ENCODE results near the gene CDKAL1.

CDKAL1 gene

GRCh38 chr6:21135484-21136013 is 601.3 kb downstream of the CDKAL1 start:
- no peaks in the 10 kb centered on the region for H3F3A ChIP-seq (ENCODE audit: insufficient read depth, low read length)
- H3K79me2 ChIP-seq (ENCODE audit: low read length) = no peaks in the 10 kb centered on the region
- no peak overlapping the region for H2AFZ ChIP-seq (ENCODE audit: low read length)
- no peaks in the 10 kb centered on the region for H3K9me2 ChIP-seq (replicated peaks; ENCODE audit: insufficient read depth, low read length)
- DNase-seq = no peak
- H3K4me3 ChIP-seq (ENCODE audit: low read length) = no peak overlapping the region
- H3K9ac ChIP-seq (ENCODE audit: low read length) = no peak overlapping the region
- no peak overlapping the region for H3K27ac ChIP-seq (ENCODE audit: low read length)
- no peak overlapping the region for H3K4me2 ChIP-seq (ENCODE audit: low read depth, low read length)
- no peaks in the 10 kb centered on the region for H3K36me3 ChIP-seq (replicated peaks; ENCODE audit: insufficient read depth, low read length)
- no peaks in the 10 kb centered on the region for H4K20me1 ChIP-seq (ENCODE audit: insufficient read depth, low read length)
- H3K27me3 ChIP-seq (replicated peaks; ENCODE audit: insufficient read depth, low read length) = no peaks in the 10 kb centered on the region
- no peaks in the 10 kb centered on the region for H3K9me3 ChIP-seq (replicated peaks; ENCODE audit: insufficient read depth, low read length)
- TF ChIP-seq, protein P1, sequence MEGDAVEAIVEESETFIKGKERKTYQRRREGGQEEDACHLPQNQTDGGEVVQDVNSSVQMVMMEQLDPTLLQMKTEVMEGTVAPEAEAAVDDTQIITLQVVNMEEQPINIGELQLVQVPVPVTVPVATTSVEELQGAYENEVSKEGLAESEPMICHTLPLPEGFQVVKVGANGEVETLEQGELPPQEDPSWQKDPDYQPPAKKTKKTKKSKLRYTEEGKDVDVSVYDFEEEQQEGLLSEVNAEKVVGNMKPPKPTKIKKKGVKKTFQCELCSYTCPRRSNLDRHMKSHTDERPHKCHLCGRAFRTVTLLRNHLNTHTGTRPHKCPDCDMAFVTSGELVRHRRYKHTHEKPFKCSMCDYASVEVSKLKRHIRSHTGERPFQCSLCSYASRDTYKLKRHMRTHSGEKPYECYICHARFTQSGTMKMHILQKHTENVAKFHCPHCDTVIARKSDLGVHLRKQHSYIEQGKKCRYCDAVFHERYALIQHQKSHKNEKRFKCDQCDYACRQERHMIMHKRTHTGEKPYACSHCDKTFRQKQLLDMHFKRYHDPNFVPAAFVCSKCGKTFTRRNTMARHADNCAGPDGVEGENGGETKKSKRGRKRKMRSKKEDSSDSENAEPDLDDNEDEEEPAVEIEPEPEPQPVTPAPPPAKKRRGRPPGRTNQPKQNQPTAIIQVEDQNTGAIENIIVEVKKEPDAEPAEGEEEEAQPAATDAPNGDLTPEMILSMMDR (IDR thresholded peaks at IDR 0.05; ENCODE audit: low read length) = no peak
- TF ChIP-seq EZH2 (optimal IDR thresholded peaks at IDR 0.05; ENCODE audit: low read depth, low read length) = no peak
- no peak for TF ChIP-seq EZH2phosphoT487 (IDR thresholded peaks at IDR 0.05; ENCODE audit: low read length)
- H3K4me1 ChIP-seq (ENCODE audit: low read length) = no peaks in the 10 kb centered on the region

- Histone ChIP-seq H3K9me2 (replicated peaks; ENCODE audit: insufficient read depth, low read length) (no peaks in the 10 kb centered on the region), H3K9ac (ENCODE audit: low read length) (no peak overlapping the region), H3K79me2 (ENCODE audit: low read length) (no peaks in the 10 kb centered on the region), H2AFZ (ENCODE audit: low read length) (no peak overlapping the region), H3F3A (ENCODE audit: insufficient read depth, low read length) (no peaks in the 10 kb centered on the region), H3K4me1 (ENCODE audit: low read length) (no peaks in the 10 kb centered on the region), H4K20me1 (ENCODE audit: insufficient read depth, low read length) (no peaks in the 10 kb centered on the region), H3K27ac (ENCODE audit: low read length) (no peak overlapping the region), H3K36me3 (replicated peaks; ENCODE audit: insufficient read depth, low read length) (no peaks in the 10 kb centered on the region), H3K9me3 (replicated peaks; ENCODE audit: insufficient read depth, low read length) (no peaks in the 10 kb centered on the region), H3K4me3 (ENCODE audit: low read length) (no peak overlapping the region), H3K4me2 (ENCODE audit: low read depth, low read length) (no peak overlapping the region), H3K27me3 (replicated peaks; ENCODE audit: insufficient read depth, low read length) (no peaks in the 10 kb centered on the region)
- TF ChIP-seq EZH2phosphoT487 (IDR thresholded peaks at IDR 0.05; ENCODE audit: low read length) = no peak
- TF ChIP-seq EZH2 (optimal IDR thresholded peaks at IDR 0.05; ENCODE audit: low read depth, low read length) = no peak
- TF ChIP-seq, protein P1 (IDR thresholded peaks at IDR 0.05; ENCODE audit: low read length) = no peak
- no peak for DNase-seq
These were observed 603.6 kb downstream of the CDKAL1 start for GRCh38 chr6:21137700-21138335.

DNA sequence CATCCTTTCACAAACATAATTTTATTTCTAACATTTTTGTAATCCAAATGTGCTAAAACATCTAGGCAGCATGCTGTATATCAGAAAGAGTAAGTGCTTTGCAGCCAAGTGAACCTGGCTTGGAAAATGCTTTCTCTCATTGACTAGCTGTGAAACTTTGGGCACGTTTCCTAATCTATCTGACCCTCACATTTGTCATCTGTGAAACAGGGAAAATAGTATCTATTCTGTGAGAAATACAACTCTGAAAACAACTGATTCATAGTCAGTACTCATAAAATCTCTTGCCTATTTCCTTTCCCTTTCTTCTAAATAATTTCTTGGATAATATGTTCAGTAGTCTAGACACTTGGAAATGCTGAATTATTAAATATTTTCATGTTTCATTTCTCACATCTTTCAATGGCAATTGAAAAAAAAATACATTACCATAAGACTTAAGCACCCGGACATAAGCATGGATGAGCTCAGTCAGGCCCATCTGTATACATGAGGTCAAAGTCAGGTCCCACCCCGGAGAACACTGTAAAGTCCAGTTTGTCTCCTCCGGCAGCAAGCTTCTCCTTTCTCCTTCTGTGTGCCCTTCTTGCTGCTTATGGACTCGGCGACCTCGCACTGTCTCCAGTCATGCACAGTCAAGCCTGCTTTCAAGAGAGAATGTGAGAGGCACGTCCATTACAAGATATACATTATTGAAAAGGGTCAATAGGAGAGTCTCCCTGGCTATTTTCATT is 604.2 kb downstream of the CDKAL1 start:
- Histone ChIP-seq H3K4me2 (ENCODE audit: low read depth, low read length) (no peak overlapping the region), H2AFZ (ENCODE audit: low read length) (no peak overlapping the region), H3K9me3 (replicated peaks; ENCODE audit: insufficient read depth, low read length) (no peaks in the 10 kb centered on the region), H3K4me3 (ENCODE audit: low read length) (no peak overlapping the region), H3K79me2 (ENCODE audit: low read length) (no peaks in the 10 kb centered on the region), H3K27me3 (replicated peaks; ENCODE audit: insufficient read depth, low read length) (no peaks in the 10 kb centered on the region), H4K20me1 (ENCODE audit: insufficient read depth, low read length) (no peaks in the 10 kb centered on the region), H3K27ac (ENCODE audit: low read length) (no peak overlapping the region), H3F3A (ENCODE audit: insufficient read depth, low read length) (no peaks in the 10 kb centered on the region), H3K9me2 (replicated peaks; ENCODE audit: insufficient read depth, low read length) (no peaks in the 10 kb centered on the region), H3K36me3 (replicated peaks; ENCODE audit: insufficient read depth, low read length) (no peaks in the 10 kb centered on the region), H3K4me1 (ENCODE audit: low read length) (no peaks in the 10 kb centered on the region), H3K9ac (ENCODE audit: low read length) (no peak overlapping the region)
- DNase-seq = no peak
- TF ChIP-seq, protein P1 (IDR thresholded peaks at IDR 0.05; ENCODE audit: low read length) = no peak
- TF ChIP-seq EZH2 (optimal IDR thresholded peaks at IDR 0.05; ENCODE audit: low read depth, low read length) (no peak), EZH2phosphoT487 (IDR thresholded peaks at IDR 0.05; ENCODE audit: low read length) (no peak)
